ENCODE results near the gene BFSP2. TPM values are rescaled to one million over a fixed set of nuclear protein-coding genes. Genes with fewer than 3 reads are reported as not detected.

BFSP2 gene
- total RNA-seq, 4 donors from 2014 or later = not detected

GRCh38 chr3:133362539-133362938 lies 37.3 kb upstream of the BFSP2 start:
- H3K4me3 ChIP-seq = no peak overlapping the region
- no peak for TF ChIP-seq POLR2A (IDR thresholded peaks at IDR 0.05)
- TF ChIP-seq CTCF (IDR thresholded peaks at IDR 0.05) = no peak
- H3K36me3 ChIP-seq = no peaks in the 10 kb centered on the region
- intact Hi-C loops (cut with DNase I; ENCODE audit: low total_unique reads) = no loop called here
- H3K4me1 ChIP-seq = no peaks in the 10 kb centered on the region
- no peaks in the 10 kb centered on the region for H3K9me3 ChIP-seq
- no peaks in the 10 kb centered on the region for H3K27me3 ChIP-seq
- DNase-seq = no peak
- H3K27ac ChIP-seq = no peak overlapping the region

GRCh38 chr3:133364704-133365103 lies 35.2 kb upstream of the BFSP2 start:
- DNase-seq = no peak
- Histone ChIP-seq H3K4me3 (no peak overlapping the region), H3K27me3 (no peaks in the 10 kb centered on the region), H3K4me1 (no peaks in the 10 kb centered on the region), H3K27ac (no peak overlapping the region), H3K9me3 (no peaks in the 10 kb centered on the region), H3K36me3 (no peaks in the 10 kb centered on the region)
- intact Hi-C loops (cut with DNase I; ENCODE audit: low total_unique reads) = no loop called here
- TF ChIP-seq CTCF (IDR thresholded peaks at IDR 0.05) (no peak), POLR2A (IDR thresholded peaks at IDR 0.05) (no peak)

GRCh38 chr3:133366921-133367320 lies 32.9 kb upstream of the BFSP2 start:
- intact Hi-C loops (cut with DNase I; ENCODE audit: low total_unique reads) = no loop called here
- Histone ChIP-seq H3K36me3 (no peaks in the 10 kb centered on the region), H3K9me3 (no peaks in the 10 kb centered on the region), H3K27me3 (no peaks in the 10 kb centered on the region), H3K27ac (no peak overlapping the region), H3K4me1 (no peaks in the 10 kb centered on the region), H3K4me3 (no peak overlapping the region)
- no peak for DNase-seq
- TF ChIP-seq POLR2A (IDR thresholded peaks at IDR 0.05) (no peak), CTCF (IDR thresholded peaks at IDR 0.05) (no peak)

GRCh38 chr3:133367403-133367802 lies 32.5 kb upstream of the BFSP2 start:
- Histone ChIP-seq H3K4me3 (no peak overlapping the region), H3K36me3 (no peaks in the 10 kb centered on the region), H3K27ac (no peak overlapping the region), H3K4me1 (no peaks in the 10 kb centered on the region), H3K9me3 (no peaks in the 10 kb centered on the region), H3K27me3 (no peaks in the 10 kb centered on the region)
- TF ChIP-seq CTCF (IDR thresholded peaks at IDR 0.05) = no peak
- no peak for TF ChIP-seq POLR2A (IDR thresholded peaks at IDR 0.05)
- intact Hi-C loops (cut with DNase I; ENCODE audit: low total_unique reads) = no loop called here
- no peak for DNase-seq

DNA sequence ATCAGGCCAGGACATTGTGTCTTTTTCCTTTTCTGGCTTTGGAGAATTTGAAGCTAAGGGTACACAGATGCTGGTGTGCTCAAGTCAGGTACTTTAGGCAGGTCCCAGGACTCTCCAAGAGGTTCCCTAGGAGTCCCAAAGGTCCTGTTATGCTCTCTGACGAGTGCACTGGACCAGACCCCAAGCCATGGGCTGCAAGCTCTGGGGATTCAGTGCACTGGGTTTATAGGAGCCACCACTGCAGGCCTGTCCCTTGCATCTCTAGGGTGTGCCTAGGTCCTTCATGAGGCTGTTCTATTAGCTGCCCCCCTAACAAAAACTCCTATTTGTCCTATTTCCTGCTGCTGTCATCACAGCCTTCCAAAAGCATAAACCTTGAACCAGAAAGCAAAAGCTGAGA lies 31.9 kb upstream of the BFSP2 start:
- Histone ChIP-seq H3K27ac (no peak overlapping the region), H3K4me3 (no peak overlapping the region), H3K4me1 (no peaks in the 10 kb centered on the region), H3K27me3 (no peaks in the 10 kb centered on the region), H3K9me3 (no peaks in the 10 kb centered on the region), H3K36me3 (no peaks in the 10 kb centered on the region)
- intact Hi-C loops (cut with DNase I; ENCODE audit: low total_unique reads) = no loop called here
- no peak for DNase-seq
- no peak for TF ChIP-seq CTCF (IDR thresholded peaks at IDR 0.05)
- TF ChIP-seq POLR2A (IDR thresholded peaks at IDR 0.05) = no peak
